ENCODE measurements around the gene SLC24A3.

DNA sequence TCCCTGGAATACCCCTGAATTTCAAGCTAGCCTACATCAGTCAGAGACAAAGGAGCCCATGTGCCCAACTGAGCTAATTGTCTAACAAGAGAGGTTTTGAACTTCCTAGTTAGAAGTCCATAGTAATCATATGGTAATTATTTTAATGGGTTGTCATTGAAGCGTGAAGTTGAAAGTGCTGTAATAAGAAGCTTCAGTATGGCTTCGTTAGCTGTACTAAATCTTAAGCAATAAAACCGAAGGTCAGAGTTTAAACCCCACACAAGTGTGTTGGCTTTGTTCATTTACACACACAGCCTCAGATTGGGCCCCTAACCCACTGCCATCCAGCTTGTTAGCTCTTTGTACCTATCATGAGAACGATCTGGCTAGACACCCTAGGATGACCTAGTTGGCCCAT lies 350.0 kb downstream of the SLC24A3 start:
- no peak for TF ChIP-seq CTCF (IDR thresholded peaks at IDR 0.05)
- no peak for TF ChIP-seq POLR2AphosphoS5 (IDR thresholded peaks at IDR 0.05)
- no peak for TF ChIP-seq EP300 (IDR thresholded peaks at IDR 0.05)
- no peak for TF ChIP-seq POLR2A (IDR thresholded peaks at IDR 0.05)

Measured in upper lobe of left lung (tissue), 4 donors.